Fibroblast of lung (primary cell): Measurements from ENCODE around the gene ITGA3. TPM values are rescaled to one million over a fixed set of nuclear protein-coding genes. Genes with fewer than 3 reads are reported as not detected.

ENCODE experiments used
- DNase-seq, 2 donors: peaks; one replicate each; pipeline versions ENCODE4 v3.0.0 to v3.0.0-alpha.2; 2010; ENCODE audit warnings: low read depth in 2 of 2
- H2AFZ ChIP-seq: 2 replicates; pipeline ENCODE4 v1.5.1; 2012; ENCODE audit warnings: low read length, control low read depth, inconsistent platforms
- H3K27ac ChIP-seq: 2 replicates; pipeline ENCODE4 v1.5.1; 2011; ENCODE audit warnings: low read length, control low read depth; ENCODE audit not compliant: insufficient read depth
- H3K27me3 ChIP-seq: 2 replicates; pipeline ENCODE4 v1.5.1; 2011; ENCODE audit warnings: mild to moderate bottlenecking, low read length; ENCODE audit not compliant: control insufficient read depth, insufficient read depth
- H3K36me3 ChIP-seq: 2 replicates; pipeline ENCODE4 v1.5.1; 2011; ENCODE audit warnings: low read length; ENCODE audit not compliant: control insufficient read depth, insufficient read depth
- H3K4me1 ChIP-seq: 2 replicates; pipeline ENCODE4 v1.5.1; 2011; ENCODE audit warnings: low read length; ENCODE audit not compliant: control insufficient read depth, insufficient read depth; ENCODE audit errors: extremely low read depth
- H3K4me2 ChIP-seq: 2 replicates; pipeline ENCODE4 v1.5.1; 2011; ENCODE audit warnings: low read length, control low read depth; ENCODE audit not compliant: insufficient read depth; ENCODE audit errors: extremely low read depth
- H3K4me3 ChIP-seq, 4 experiments: fragments of 200-600 bp in 1 of 4; sonication (generic) in 1 of 4; replicated peaks in 1 of 4; 2 replicates each; pipeline ENCODE4 v1.5.1; 2011 to 2016; ENCODE audit warnings: low read length in 4 of 4, low read depth in 3 of 4, mild to moderate bottlenecking in 3 of 4, control low read depth in 2 of 4, inconsistent platforms in 1 of 4, mixed read lengths in 1 of 4; ENCODE audit not compliant: insufficient read depth in 1 of 4; ENCODE audit errors: control extremely low read depth in 1 of 4
- H3K79me2 ChIP-seq: 2 replicates; pipeline ENCODE4 v1.5.1; 2012; ENCODE audit warnings: mild to moderate bottlenecking, low read length, inconsistent platforms; ENCODE audit not compliant: control insufficient read depth, insufficient read depth
- H3K9ac ChIP-seq: 2 replicates; pipeline ENCODE4 v1.5.1; 2011; ENCODE audit warnings: mild to moderate bottlenecking, low read length, control low read depth; ENCODE audit not compliant: insufficient read depth
- H3K9me3 ChIP-seq: 2 replicates; pipeline ENCODE4 v1.5.1; 2012; ENCODE audit warnings: low read depth, low read length; ENCODE audit not compliant: control insufficient read depth, insufficient read depth
- H4K20me1 ChIP-seq: 2 replicates; pipeline ENCODE4 v1.5.1; 2011; ENCODE audit warnings: low read length; ENCODE audit not compliant: control insufficient read depth, insufficient read depth; ENCODE audit errors: extremely low read depth
- CTCF ChIP-seq, 2 donors: IDR thresholded peaks in 1 of 2; conservative IDR thresholded peaks in 1 of 2; 1 replicate in 1 of 2; 2 replicates in 1 of 2; pipeline ENCODE4 v1.5.1; 2011 to 2012; ENCODE audit warnings: low read length in 2 of 2, control low read depth in 1 of 2, inconsistent platforms in 1 of 2, low read depth in 1 of 2, mild to moderate bottlenecking in 1 of 2
- EZH2 ChIP-seq: IDR thresholded peaks from 2 replicates; pipeline ENCODE4 v1.5.1; 2012; ENCODE audit warnings: low read length, control low read depth, mild to moderate bottlenecking; ENCODE audit errors: missing control alignments
- polyA plus RNA-seq, 2 donors: library from polyadenylated mRNA; depleted of rRNA in 1 of 2; stranded (reverse) in 1 of 2; unstranded in 1 of 2; fragments of >200 nt; gene quantifications; 2 replicates each; pipeline ENCODE4 v1.2.1, GENCODE V29; 2011 to 2012; ENCODE audit warnings: missing spikeins in 1 of 2
- total RNA-seq: library from RNA; depleted of rRNA; stranded (reverse); fragments of >200 nt; gene quantifications from 2 replicates; pipeline ENCODE4 v1.2.1, GENCODE V29; 2014

The ITGA3 gene
- total and polyA plus RNA-seq, 2 donors (not counting 1 experiment from before 2014, with no cell fraction given), result 67.3 to 269 TPM

GRCh38 chr17:50023520-50023919 lies 32.4 kb upstream of the ITGA3 start:
- Histone ChIP-seq H4K20me1 (no peaks in the 10 kb centered on the region), H3K9ac (no peak overlapping the region), H2AFZ (no peak overlapping the region), H3K36me3 (no peaks in the 10 kb centered on the region), H3K4me3 (no peak overlapping the region), H3K27ac (no peak overlapping the region), H3K9me3 (peaks cover 3% of the 10 kb centered on the region), H3K4me1 (peaks cover 18% of the 10 kb centered on the region), H3K79me2 (no peaks in the 10 kb centered on the region), H3K4me2 (no peak overlapping the region), H3K27me3 (peaks cover 7% of the 10 kb centered on the region)
- no peak for DNase-seq
- TF ChIP-seq CTCF (conservative IDR thresholded peaks at IDR 0.05 in 1 of 2, IDR thresholded peaks at IDR 0.05 in 1 of 2; ENCODE audit: low read depth in 1 of 2, low read length in 2 of 2) (no peak), EZH2 (no peak)

- Histone ChIP-seq H3K9ac (no peak overlapping the region), H3K79me2 (no peaks in the 10 kb centered on the region), H2AFZ (no peak overlapping the region), H3K27me3 (peaks cover 7% of the 10 kb centered on the region), H3K36me3 (no peaks in the 10 kb centered on the region), H3K4me3 (no peak overlapping the region), H4K20me1 (no peaks in the 10 kb centered on the region), H3K4me1 (peaks cover 20% of the 10 kb centered on the region), H3K4me2 (no peak overlapping the region), H3K27ac (no peak overlapping the region), H3K9me3 (peaks cover 3% of the 10 kb centered on the region)
- TF ChIP-seq CTCF (conservative IDR thresholded peaks at IDR 0.05 in 1 of 2, IDR thresholded peaks at IDR 0.05 in 1 of 2; ENCODE audit: low read depth in 1 of 2, low read length in 2 of 2), result no peak
- no peak for TF ChIP-seq EZH2
- DNase-seq, result no peak
These were observed 31.1 kb upstream of the ITGA3 start for GRCh38 chr17:50024808-50025207.

GRCh38 chr17:50026046-50026675 lies 29.7 kb upstream of the ITGA3 start:
- Histone ChIP-seq H2AFZ (no peak overlapping the region), H3K27ac (no peak overlapping the region), H3K9ac (no peak overlapping the region), H4K20me1 (no peaks in the 10 kb centered on the region), H3K4me3 (no peak overlapping the region), H3K9me3 (peaks cover 3% of the 10 kb centered on the region), H3K4me2 (no peak overlapping the region), H3K27me3 (peaks cover under 1% of the 10 kb centered on the region), H3K79me2 (no peaks in the 10 kb centered on the region), H3K36me3 (no peaks in the 10 kb centered on the region), H3K4me1 (peaks cover 20% of the 10 kb centered on the region)
- TF ChIP-seq CTCF (conservative IDR thresholded peaks at IDR 0.05 in 1 of 2, IDR thresholded peaks at IDR 0.05 in 1 of 2; ENCODE audit: low read depth in 1 of 2, low read length in 2 of 2) (no peak), EZH2 (no peak)
- no peak for DNase-seq
